Natural killer cell treated with Interleukin-12 subunit alpha and Interleukin-12 subunit beta and Interleukin-15 and Interleukin-18, amount 100 ng/mL, for 72 hours (primary cell): ENCODE measurements around the gene PNPLA2. TPM values are rescaled to one million over a fixed set of nuclear protein-coding genes. Genes with fewer than 3 reads are reported as not detected.

Experiments used
- ATAC-seq, 2 donors: fragments of 150-1000 bp; cut with Tn5 transposase in 1 of 2; sonication (Bioruptor Pico), chemical (Tn5 transposase) in 1 of 2; 2 replicates each; pipeline ENCODE4 v1.10.0; 2021
- DNase-seq: peaks from one replicate; pipeline ENCODE4 v3.0.0; 2022; ENCODE audit warnings: low spot score
- H3K27ac Mint-ChIP-seq, 2 donors: 1 replicate in 1 of 2; 2 replicates in 1 of 2; pipeline ENCODE4 v1.8.0; 2022; ENCODE audit warnings: mixed read lengths in 2 of 2, mild to moderate bottlenecking in 1 of 2, moderate library complexity in 1 of 2
- H3K27me3 Mint-ChIP-seq, 2 donors: 1 replicate in 1 of 2; 2 replicates in 1 of 2; pipeline ENCODE4 v1.8.0; 2022; ENCODE audit warnings: mixed read lengths in 2 of 2
- H3K36me3 Mint-ChIP-seq: one replicate; pipeline ENCODE4 v1.8.0; 2022; ENCODE audit warnings: mixed read lengths
- H3K4me1 Mint-ChIP-seq, 2 donors: 1 replicate in 1 of 2; 2 replicates in 1 of 2; pipeline ENCODE4 v1.8.0; 2022; ENCODE audit warnings: low read depth in 2 of 2, mixed read lengths in 2 of 2, mild to moderate bottlenecking in 1 of 2
- H3K4me3 Mint-ChIP-seq: one replicate; pipeline ENCODE4 v1.8.0; 2022; ENCODE audit warnings: mixed read lengths
- H3K9me3 Mint-ChIP-seq: 2 replicates; pipeline ENCODE4 v1.8.0; 2022; ENCODE audit warnings: mixed read lengths
- total RNA-seq, 2 donors: library from RNA; stranded (reverse); gene quantifications; one replicate each; pipeline ENCODE4 v1.2.3, GENCODE V29; 2022

Gene PNPLA2
- total RNA-seq, 2 donors from 2014 or later, result 69.0 to 95.0 TPM

- no peak for DNase-seq
- no peaks in the 10 kb centered on the region for H3K9me3 Mint-ChIP-seq
- no peak for ATAC-seq
These were observed 7.1 kb upstream of the PNPLA2 start for GRCh38 chr11:811446-812245.

GRCh38 chr11:812390-812789 is 6.3 kb upstream of the PNPLA2 start:
- Mint-ChIP-seq H3K36me3 (peaks cover 7% of the 10 kb centered on the region), H3K27ac (peak overlapping the region in 1 of 2 donors; percentile 97), H3K4me3 (peak overlapping the region; percentile 92), H3K9me3 (no peaks in the 10 kb centered on the region), H3K4me1 (peaks cover 22 to 33% of the 10 kb centered on the region in 2 donors), H3K27me3 (no peaks in the 10 kb centered on the region)
- DNase-seq (no peak), ATAC-seq (no peak)

More at GRCh38 chr11:811446-812245, 7.1 kb upstream of the PNPLA2 start:
- Mint-ChIP-seq H3K4me1 (peaks cover 22 to 33% of the 10 kb centered on the region in 2 donors), H3K27me3 (no peaks in the 10 kb centered on the region), H3K4me3 (peak overlapping the region; percentile 92), H3K27ac (peak overlapping the region; percentile 97), H3K36me3 (peaks cover 7% of the 10 kb centered on the region)

GRCh38 chr11:813072-813455 is 5.7 kb upstream of the PNPLA2 start:
- H3K4me3 Mint-ChIP-seq, result peak overlapping the region; percentile 92
- no peak for ATAC-seq

GRCh38 chr11:813456-814096 is 5.1 kb upstream of the PNPLA2 start:
- H3K4me3 Mint-ChIP-seq, result no peak overlapping the region

More at GRCh38 chr11:813072-813455, 5.7 kb upstream of the PNPLA2 start:
- Mint-ChIP-seq H3K36me3 (peaks cover 7% of the 10 kb centered on the region), H3K27ac (peak overlapping the region in 1 of 2 donors; percentile 97), H3K4me1 (peaks cover 18 to 27% of the 10 kb centered on the region in 2 donors), H3K27me3 (no peaks in the 10 kb centered on the region), H3K9me3 (no peaks in the 10 kb centered on the region)
- DNase-seq, result no peak

GRCh38 chr11:815675-816432 is 2.9 kb upstream of the PNPLA2 start:
- ATAC-seq (no peak), DNase-seq (no peak)
- no peak overlapping the region for H3K27ac Mint-ChIP-seq
- no peaks in the 10 kb centered on the region for H3K9me3 Mint-ChIP-seq
- no peaks in the 10 kb centered on the region for H3K27me3 Mint-ChIP-seq
- no peak overlapping the region for H3K4me3 Mint-ChIP-seq
- H3K4me1 Mint-ChIP-seq, result peaks cover 14 to 18% of the 10 kb centered on the region in 2 donors
- peaks cover 6% of the 10 kb centered on the region for H3K36me3 Mint-ChIP-seq

More at GRCh38 chr11:813456-814096, 5.1 kb upstream of the PNPLA2 start:
- DNase-seq, result no peak
- Mint-ChIP-seq H3K27me3 (no peaks in the 10 kb centered on the region), H3K4me1 (peaks cover 20 to 25% of the 10 kb centered on the region in 2 donors), H3K9me3 (no peaks in the 10 kb centered on the region), H3K36me3 (peaks cover 7% of the 10 kb centered on the region), H3K27ac (no peak overlapping the region)
- ATAC-seq, result no peak

- DNase-seq, result no peak
- Mint-ChIP-seq H3K4me3 (no peak overlapping the region), H3K9me3 (no peaks in the 10 kb centered on the region), H3K27ac (no peak overlapping the region), H3K36me3 (peaks cover under 1% of the 10 kb centered on the region), H3K4me1 (peaks cover 13 to 17% of the 10 kb centered on the region in 2 donors), H3K27me3 (no peaks in the 10 kb centered on the region)
- no peak for ATAC-seq
These were observed 2.3 kb upstream of the PNPLA2 start for GRCh38 chr11:816433-816779.

GRCh38 chr11:819129-819931 is 616 bp downstream of the PNPLA2 start:
- H3K36me3 Mint-ChIP-seq, result no peaks in the 10 kb centered on the region
- H3K27ac Mint-ChIP-seq, result peak overlapping the region in 1 of 2 donors; percentile 64
- peak; percentile 88 to 92 for ATAC-seq
- DNase-seq, result peak; percentile 92
- H3K4me1 Mint-ChIP-seq, result peaks cover 5 to 10% of the 10 kb centered on the region in 2 donors
- H3K9me3 Mint-ChIP-seq, result no peaks in the 10 kb centered on the region
- H3K27me3 Mint-ChIP-seq, result no peaks in the 10 kb centered on the region
- peak overlapping the region; percentile 83 for H3K4me3 Mint-ChIP-seq

GRCh38 chr11:819943-820649 is 1.4 kb downstream of the PNPLA2 start:
- H3K4me3 Mint-ChIP-seq, result peak overlapping the region; percentile 83
- H3K27me3 Mint-ChIP-seq, result no peaks in the 10 kb centered on the region
- H3K36me3 Mint-ChIP-seq, result no peaks in the 10 kb centered on the region
- peak; percentile 84 to 85 for ATAC-seq
- no peaks in the 10 kb centered on the region for H3K9me3 Mint-ChIP-seq
- peaks cover 5 to 10% of the 10 kb centered on the region in 2 donors for H3K4me1 Mint-ChIP-seq
- peak overlapping the region in 1 of 2 donors; percentile 64 for H3K27ac Mint-ChIP-seq
- DNase-seq, result peak; percentile 93

- DNase-seq (no peak), ATAC-seq (no peak)
- Mint-ChIP-seq H3K36me3 (no peaks in the 10 kb centered on the region), H3K4me1 (peaks cover 5 to 10% of the 10 kb centered on the region in 2 donors), H3K9me3 (no peaks in the 10 kb centered on the region), H3K4me3 (peak overlapping the region; percentile 83), H3K27ac (peak overlapping the region in 1 of 2 donors; percentile 84), H3K27me3 (no peaks in the 10 kb centered on the region)
These were observed 2.2 kb downstream of the PNPLA2 start for GRCh38 chr11:820655-821511.

GRCh38 chr11:821512-822371 is 3.0 kb downstream of the PNPLA2 start:
- no peak for ATAC-seq
- H3K27ac Mint-ChIP-seq, result peak overlapping the region in 1 of 2 donors; percentile 84
- no peaks in the 10 kb centered on the region for H3K27me3 Mint-ChIP-seq
- peaks cover 5 to 10% of the 10 kb centered on the region in 2 donors for H3K4me1 Mint-ChIP-seq
- no peaks in the 10 kb centered on the region for H3K36me3 Mint-ChIP-seq
- H3K4me3 Mint-ChIP-seq, result peak overlapping the region; percentile 38
- no peak for DNase-seq
- H3K9me3 Mint-ChIP-seq, result no peaks in the 10 kb centered on the region
